Activated CD4-positive, alpha-beta T cell treated with anti-CD3 and anti-CD28 coated beads, Interleukin-2, amount 50 U/mL, for 24 hours (primary cell): ENCODE results near the gene DGKB.
A peak's percentile ranks its signal among the peaks of the same experiment; 100 is the strongest.

Source experiments
- DNase-seq, 2 donors: peaks; one replicate each; pipeline ENCODE4 v3.0.0-alpha.2; 2020; ENCODE audit warnings: low read depth in 1 of 2, low spot score in 1 of 2

The DGKB gene

DNA sequence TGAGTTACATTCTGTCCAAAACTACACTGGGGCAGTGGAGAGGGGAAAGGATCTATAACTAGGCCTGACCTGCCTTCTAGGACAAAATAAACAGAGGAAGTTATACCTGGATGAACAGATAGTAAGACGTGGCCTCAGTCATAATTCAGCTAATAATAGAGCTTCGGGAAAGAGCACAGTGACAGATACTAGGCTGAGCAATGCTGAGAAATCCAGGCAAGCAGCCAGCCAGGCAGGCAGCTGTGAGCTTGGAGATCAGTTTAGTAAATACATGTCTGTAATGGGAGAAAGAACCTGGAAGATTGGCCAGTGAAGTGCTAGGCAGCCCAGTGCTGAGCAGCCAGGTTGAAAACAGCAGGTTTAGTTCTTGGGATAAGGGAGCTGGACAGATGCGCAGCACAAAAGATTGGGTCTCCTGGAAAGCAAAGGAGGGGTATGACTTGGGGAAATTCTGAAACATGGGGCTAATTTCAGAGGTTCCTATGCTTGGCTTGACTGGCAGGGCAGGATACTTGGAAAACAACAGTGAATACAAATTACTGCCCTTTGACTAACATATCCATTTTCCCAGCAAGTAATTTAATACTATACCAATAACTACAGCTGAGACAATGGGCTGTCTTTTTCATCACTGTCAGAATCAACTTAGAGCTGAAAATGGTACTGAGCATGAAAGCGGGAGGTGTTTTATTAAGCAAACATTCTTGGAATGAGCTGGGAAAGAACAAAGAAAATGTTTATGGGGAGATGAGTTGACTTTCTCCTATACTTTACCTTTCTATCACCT lies 140.8 kb downstream of the DGKB start:
- DNase-seq = no peak

DNA sequence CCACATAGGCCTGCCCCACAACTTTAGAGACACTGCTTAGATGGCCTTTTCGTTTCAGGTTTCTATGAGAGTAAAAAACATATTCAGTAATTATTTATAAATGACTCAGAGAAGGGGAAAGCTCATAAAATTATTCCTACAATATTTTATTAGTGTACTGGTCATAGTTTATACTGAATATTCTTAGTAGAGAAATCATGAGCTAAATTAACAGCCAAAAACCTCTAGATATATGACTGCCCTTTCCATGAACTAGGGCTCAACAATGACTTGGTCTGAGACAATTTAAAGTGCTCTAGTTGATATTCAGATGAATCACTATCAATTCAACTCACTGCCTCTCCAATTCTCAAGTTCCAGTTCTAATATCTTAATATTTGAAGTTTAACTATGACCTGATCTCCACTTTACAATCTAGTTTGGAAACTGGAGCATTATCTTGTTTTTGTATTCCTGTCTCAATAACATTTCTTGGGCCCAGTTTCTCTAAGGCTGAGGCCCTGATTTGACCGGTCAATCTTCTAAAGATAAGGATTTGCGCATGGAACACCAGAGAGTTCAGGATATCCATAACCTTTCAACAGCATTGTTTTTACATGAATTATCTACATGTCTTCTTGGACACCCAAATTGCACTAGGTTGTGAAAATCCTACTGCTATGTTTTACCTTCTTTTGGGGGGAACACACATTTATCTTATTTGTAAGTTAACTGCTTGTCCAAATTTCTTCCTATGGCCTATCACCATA lies 141.6 kb downstream of the DGKB start:
- DNase-seq = no peak

DNA sequence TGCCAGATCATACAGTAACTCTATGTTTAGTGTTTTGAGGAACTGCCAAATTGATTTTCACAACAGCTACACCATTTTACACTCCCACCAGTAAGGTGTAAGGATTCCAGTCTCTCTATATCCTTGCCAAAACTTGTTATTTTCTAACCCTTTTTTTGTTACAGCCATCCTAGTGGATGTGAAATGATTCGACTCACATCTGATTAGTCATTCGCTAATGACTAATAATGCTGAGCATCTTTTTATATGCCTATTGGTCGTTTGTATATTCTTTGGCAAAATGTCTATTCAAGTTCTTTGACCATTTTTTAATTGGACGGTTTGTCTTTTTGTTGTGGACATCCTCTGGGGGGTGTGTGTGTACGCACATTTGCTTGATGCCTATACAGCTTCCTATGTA lies 142.8 kb downstream of the DGKB start:
- DNase-seq = no peak

DNA sequence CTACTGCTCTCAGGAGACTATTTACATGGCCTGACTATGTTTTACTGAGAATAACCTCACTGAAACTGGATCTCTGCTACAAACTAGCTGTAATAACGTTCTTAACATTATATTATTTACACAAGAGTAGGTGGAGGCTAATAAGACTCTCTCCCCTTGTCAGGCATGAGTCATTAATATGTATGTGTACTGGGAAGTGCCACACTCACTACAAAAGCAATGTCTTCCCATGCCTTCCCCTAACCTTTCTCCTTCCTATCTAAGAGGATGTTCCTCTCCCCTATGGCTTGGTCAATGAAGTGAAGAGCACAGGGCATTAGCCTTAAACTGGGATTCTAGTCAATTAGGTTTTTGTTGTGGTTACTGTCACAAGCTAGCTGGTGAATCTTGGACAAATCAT lies 147.9 kb downstream of the DGKB start:
- DNase-seq = no peak

DNA sequence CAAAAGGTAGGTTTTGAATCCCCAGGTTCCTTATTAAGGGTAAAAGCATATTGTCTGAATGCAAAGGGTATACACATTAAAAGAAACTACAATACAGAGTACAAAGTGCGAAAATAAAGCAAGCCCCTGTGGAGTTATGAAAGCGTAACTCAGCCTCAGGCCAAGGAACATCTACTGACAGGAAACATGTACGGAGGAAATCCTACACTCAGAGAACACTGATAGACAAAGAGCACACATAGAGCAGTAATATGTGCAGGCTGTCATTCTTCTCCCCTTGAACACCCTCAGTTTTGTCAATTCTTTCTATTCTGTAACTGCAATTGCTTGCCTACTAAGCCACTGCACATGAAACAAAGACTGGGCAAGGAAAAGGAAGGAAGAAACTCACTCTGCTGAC lies 150.2 kb downstream of the DGKB start:
- DNase-seq = no peak

DNA sequence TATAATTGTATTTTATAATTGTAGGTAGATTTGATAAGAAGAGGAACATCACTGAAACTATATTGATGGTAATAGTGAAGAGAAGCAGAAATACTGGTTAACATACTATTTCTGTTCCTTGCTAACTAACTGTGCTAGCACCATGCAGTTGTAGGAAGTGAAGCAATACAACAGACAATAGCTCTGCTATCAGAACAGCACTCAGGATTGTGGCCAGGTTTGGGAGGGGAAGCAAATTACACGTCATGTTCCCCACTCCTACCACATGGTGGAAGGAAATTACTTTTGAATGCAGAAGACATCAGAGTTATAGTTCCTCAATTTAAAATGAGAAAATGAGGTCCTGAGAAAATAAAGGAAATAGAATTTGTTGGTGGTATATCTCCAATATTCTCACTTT lies 151.1 kb downstream of the DGKB start:
- no peak for DNase-seq

DNA sequence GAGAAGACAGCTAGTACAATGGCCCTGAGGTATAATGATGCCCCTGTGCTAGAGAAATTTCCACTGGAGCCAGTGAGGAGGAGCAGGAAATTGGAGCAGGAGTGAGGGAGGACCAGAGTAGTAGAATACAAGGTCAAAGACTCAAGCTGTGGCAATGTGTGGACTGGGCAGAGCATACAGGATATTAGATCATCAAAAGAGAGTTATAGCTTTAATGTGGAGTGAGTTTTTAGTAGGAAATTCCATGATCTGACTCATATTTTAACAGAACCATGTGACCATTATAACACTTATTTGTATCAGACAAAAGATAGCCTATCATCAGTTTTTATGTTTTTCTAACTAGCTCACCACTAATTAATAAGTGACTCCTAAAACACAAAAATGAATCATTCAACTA lies 154.1 kb downstream of the DGKB start:
- no peak for DNase-seq

DNA sequence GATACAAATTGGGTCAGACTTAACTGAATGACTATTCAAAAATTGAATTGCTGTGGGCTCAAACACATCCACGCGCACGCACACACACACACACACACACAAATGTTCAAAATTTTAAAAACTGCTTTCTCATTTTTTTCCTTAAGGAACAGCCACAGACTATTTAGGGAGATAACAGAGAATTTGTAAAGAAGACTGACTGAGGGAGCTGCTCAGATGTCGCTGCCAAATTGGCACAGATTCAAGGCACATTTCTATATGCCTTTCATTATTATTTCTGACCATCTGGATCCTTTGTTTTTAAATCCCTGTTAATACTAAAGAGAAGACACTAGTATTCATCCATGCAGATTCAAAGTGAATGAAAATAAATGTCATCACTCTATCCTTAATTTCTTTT lies 154.8 kb downstream of the DGKB start:
- DNase-seq = no peak

DNA sequence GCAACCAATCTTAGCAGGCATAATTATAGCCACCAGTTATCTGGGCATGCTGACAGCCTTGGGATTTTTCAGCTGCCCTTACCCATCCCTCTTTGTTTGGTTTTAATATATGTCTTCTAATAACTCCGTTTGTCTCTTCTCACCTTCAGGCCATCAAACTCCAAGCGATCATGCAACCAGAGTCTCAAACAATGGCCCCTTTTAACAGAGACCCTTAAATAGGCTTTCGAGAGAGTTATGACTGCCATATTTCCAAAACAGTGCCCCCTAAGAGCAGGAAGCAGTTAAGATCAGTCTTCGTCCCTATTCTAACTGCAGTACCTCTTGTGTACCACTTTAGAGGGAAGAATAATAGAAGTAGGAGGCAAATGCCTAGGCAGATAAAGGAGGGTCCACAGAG lies 157.5 kb downstream of the DGKB start:
- DNase-seq = no peak

DNA sequence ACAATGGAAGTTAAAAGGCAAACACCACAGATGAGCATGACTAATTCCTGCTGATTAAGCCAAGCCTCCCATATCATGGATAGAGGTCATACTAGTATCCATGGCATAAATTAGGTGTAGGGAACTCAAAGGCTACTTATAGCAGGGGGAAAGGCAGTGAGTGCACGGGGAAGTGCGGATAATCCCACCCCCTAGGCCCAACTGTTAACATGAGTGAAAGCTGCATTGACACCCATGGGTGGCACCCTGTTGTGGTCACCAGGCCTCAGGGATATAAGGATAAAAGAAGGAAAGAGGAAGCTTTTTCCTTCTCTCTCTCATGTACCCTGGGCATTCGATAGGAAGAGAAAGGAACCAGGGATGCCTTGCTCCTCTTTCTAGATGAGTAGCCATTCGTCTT lies 161.9 kb downstream of the DGKB start:
- no peak for DNase-seq

DNA sequence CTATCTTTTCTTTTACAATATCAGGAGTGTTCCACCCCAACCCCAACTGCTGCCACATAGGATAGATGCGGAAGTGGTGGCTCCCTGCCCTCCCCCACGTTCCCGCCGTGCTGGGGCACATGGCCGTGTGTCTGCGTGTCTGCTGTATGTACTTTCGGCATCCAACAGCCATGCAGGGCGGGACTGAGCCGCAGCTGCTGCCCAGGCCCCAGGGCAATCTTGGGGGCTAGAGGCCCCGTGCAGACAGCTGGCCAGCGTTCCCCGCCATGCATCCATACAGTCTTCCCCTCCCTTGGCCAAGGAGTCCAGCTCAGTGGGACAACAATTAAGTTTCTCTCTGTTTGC lies 162.7 kb downstream of the DGKB start:
- DNase-seq = no peak

DNA sequence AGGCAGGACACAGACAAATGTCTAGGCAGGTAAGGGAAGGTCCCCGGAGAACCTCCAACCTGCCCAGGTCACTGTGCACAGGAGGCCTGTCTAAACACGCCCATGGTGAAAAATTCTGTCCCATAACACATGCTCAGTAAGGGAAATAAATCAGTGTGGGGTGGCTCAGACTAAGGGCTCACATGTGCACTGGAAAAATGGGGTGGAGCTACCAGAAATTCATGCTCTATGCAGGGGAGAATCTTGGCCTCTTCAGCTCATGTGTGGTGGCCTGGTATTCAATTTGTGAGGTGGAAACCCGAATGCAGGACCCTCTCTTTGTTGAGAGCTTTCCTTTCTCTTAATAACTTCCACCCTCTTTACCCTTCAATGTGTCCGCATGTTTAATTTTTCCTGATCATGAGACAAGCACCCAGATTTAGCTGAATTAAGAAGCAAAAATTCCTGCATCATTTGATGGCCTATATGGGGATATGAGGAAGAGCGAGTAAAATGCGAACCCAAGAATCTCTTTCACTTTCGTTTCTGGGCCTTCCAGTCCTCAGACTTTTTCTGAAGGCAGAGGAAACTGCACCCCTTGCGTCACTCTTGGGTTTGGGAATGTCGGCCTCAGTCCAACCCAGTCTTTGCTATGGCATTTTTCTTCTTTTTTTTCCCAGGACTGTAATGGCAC lies 163.2 kb downstream of the DGKB start:
- no peak for DNase-seq

DNA sequence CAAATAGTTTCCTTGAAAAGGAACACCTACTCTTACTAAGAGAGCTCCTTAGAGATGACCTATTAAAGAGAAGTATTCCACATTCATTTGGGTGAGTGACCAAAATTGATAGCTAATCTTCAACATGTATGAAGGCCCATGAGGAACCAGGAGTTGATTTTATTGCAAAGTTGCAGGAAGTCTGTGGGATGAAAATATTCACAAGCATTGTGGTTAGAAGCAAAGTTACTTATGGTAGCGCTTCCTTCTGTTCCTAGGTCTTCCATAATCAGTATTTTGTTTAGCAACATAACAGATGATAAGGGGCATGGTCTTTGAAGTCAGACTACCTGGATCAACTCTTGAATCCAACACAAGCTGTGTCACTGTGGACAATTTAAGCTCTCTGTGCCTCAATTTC lies 164.5 kb downstream of the DGKB start:
- no peak for DNase-seq

DNA sequence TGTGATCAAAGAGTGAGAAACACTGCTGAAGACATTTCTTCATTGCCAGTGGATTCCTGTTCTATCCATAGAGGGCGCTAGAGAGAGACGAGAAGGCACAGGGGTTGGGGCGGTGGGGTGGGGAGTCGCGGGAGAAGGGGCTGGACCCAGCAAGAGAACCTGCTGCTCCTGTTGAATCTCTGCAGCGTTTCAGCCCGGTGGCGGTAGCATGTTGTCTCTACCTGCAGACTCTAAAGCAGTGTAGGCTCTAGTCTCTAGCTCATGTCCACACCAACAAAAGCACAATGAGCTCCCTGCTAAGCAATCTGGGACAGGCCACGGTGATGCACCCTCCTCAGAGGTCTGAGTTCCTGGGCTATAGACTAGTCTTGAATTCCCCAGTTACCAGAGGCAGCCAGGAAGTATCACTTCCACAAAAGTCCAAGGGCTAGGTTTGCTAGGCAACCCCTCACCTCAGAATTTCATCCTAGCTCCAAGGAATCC lies 167.7 kb downstream of the DGKB start:
- DNase-seq = no peak

DNA sequence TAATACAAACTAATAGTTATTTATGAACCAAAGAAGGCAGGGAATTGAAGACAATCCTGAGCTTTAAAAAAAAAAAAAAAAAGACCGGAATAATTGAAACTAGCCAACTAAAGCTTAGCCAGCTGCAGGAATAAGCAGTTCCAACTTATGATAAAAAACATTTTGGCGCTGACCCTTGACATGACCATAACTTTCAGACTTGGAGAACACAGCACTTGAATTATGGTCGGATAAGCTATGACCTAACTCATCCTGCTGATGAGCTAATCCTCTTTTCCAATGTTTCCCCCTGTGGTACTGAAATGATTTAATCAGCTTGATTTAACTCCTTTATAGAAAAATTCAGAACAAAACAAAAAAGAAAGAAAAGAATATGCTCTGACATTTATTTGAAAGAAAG lies 181.8 kb downstream of the DGKB start:
- no peak for DNase-seq

DNA sequence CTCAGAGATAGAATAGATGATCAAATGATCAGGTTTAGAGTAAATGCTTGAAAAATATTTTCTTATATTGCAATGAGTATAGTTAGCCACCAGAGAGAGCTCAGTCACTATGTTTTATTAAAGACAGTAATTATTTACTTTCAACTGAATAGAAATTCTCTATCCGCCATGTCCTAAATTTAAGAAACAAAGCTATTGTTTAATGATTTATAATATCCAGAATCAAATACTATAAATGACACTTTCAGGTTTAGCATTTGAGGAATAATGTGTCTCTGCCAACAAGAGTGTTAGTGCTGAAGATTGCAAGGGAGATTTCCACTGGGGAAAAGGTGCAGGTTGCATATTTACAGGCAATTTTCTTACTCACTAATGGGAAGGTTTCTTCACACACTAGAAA lies 184.7 kb downstream of the DGKB start:
- no peak for DNase-seq

DNA sequence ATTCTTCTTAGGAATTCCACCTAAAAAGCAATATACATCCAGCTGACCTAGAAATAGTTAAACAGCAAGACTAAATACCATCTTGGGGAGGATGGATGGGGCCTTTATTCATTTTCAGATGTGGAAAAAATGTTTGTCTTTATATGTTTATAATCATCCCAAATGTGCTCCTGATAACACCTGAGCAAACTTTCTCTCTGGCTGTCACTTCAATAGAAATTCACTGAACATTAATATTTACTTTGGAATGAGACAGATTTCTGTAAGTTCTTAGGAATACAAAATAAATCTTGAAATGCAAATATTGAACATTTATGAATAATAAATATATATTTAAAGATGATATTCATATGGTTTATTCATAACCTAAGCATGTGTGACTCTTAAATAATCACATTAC lies 185.4 kb downstream of the DGKB start:
- no peak for DNase-seq

DNA sequence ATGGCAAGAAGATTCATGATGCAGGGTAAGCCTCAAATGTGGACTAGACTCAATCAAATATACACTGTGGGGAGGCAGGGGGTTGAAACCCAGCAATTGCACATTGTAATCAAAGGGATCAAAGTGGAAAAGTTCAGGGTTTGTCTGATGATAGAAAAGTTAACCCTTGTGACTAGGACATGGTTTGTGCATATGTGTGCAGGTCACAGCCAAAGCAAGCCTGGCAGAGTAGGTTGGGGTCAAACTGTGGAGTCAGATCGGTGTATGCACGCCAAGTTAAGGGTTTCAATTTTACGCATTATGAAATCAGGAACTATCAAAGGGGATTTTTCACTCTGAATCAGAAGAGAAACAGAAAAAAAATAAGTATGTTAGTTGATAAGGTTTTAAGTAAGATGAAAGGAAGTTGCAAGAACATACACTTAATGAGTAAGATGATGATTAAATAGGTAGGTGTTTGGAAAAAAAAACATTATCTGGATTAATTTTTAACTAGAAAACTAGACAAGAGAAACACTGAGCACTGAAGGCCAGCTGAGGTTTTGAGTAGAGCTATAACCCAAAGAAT lies 188.3 kb downstream of the DGKB start:
- DNase-seq = no peak

DNA sequence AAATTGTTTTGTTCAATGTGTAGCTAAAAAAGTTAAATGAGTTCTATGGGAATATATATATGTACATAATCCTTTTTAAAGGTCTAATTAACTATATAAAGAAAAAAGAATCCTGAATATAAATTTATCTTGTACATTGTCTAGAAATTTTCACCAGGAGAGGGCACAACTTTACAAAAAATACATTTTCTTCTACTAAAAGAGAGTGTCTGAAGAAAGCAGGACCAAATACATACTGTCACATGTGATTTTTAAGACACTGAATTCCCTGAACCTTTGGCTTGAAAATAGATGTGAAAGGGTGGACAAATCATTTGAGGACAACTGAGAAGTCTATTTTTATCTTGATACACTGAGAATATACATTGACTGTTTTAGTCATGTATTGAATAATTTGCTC lies 204.3 kb downstream of the DGKB start:
- no peak for DNase-seq

DNA sequence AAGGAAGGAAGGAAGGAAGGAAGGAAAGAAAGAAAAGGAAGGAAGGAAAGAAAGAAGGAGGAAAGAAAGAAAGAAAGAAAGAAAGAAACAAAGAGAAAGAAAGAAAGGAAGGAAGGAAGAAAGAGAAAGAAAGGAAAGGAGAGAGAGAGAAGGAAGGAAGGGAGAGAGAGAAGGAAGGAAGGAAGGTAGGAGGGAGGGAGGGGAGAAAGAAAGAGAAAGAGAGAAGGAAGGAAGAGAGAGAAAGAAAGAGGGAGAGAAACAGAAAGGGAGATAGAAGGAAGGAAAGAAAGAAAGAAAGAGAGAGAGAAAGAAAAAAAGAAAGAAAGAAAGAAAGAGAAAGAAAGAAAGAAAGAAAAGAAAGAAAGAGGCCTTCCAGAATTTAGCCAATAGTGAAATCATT lies 204.9 kb downstream of the DGKB start:
- no peak for DNase-seq

DNA sequence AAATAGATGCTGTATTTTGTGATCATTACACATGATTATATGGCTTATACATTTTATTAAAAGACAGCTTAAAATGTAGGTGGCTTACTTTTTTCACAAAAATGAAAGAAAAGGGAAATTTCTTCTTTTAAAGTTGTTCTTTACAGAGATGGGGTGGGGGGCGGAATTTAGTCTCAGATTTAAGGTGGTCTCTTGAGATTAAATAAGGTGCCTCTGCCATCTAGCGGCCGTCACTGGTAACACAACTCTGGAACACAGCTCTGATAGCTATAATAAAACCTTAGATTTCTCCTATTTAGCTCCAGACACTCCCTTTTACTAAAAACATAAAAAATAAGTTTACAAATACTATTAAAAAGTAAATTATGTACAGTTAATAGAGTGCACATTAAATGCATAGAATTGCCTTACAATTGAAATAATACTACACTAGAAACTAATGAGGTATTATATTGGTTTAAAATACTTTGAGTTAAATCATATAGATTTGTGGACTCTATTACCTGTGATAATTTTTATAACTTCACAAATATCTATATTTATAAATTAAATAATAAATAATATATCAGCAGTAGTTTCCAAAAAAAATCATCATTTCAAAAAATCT lies 210.9 kb downstream of the DGKB start:
- DNase-seq = peak; percentile 4 to 13

DNA sequence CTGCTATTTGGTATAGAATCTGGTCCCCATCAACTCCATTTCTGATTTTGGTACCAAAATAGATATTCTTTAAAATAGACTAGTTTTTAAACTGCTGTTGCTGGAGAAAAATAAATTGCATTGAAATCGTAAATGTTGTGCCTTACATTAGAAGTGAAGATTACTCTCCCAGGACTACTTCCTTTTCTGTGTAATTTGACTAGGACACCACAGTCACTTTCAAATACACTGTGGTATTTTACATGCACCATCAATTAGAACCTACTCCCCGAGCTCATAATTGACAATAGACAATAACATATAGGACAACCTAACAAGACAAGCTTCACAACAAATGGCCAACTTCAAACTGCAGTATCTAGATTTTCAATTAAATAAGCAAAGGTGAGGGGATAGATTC lies 211.5 kb downstream of the DGKB start:
- DNase-seq = no peak
